Suprapubic skin (tissue), 4 donors: ENCODE data around the gene DLEU7. TPM values are rescaled to one million over a fixed set of nuclear protein-coding genes. Genes with fewer than 3 reads are reported as not detected.
A peak's percentile ranks its signal among the peaks of the same experiment; 100 is the strongest.

Source experiments
- DNase-seq, 2 donors: peaks; one replicate each; pipeline ENCODE4 v3.0.0-alpha.2; 2019; ENCODE audit warnings: low spot score in 2 of 2
- H3K27ac ChIP-seq: fragments of 200-600 bp; sonication (generic); one replicate; pipeline ENCODE4 v1.5.1; 2019
- H3K27me3 ChIP-seq: fragments of 200-600 bp; sonication (generic); one replicate; pipeline ENCODE4 v1.5.1; 2019
- H3K36me3 ChIP-seq: fragments of 200-600 bp; sonication (generic); one replicate; pipeline ENCODE4 v1.5.1; 2019
- H3K4me1 ChIP-seq: fragments of 200-600 bp; sonication (generic); one replicate; pipeline ENCODE4 v1.5.1; 2019
- H3K4me3 ChIP-seq: fragments of 200-600 bp; sonication (generic); one replicate; pipeline ENCODE4 v1.5.1; 2019; ENCODE audit warnings: mild to moderate bottlenecking
- H3K9me3 ChIP-seq: fragments of 200-600 bp; sonication (generic); one replicate; pipeline ENCODE4 v1.5.1; 2019
- EP300 ChIP-seq: sonication (generic); formaldehyde crosslinking; IDR thresholded peaks from one replicate; pipeline ENCODE4 v1.6.1; 2017; ENCODE audit warnings: antibody characterized with exemption
- POLR2A ChIP-seq, 2 donors: fragments of 450-650 bp; IDR thresholded peaks; one replicate each; pipeline ENCODE4 v1.6.1; 2017; ENCODE audit warnings: antibody characterized with exemption in 2 of 2, mild to moderate bottlenecking in 2 of 2, moderate library complexity in 2 of 2
- POLR2AphosphoS5 ChIP-seq, 3 donors: sonication (generic); formaldehyde crosslinking; IDR thresholded peaks; one replicate each; pipeline ENCODE4 v1.6.1; 2017; ENCODE audit warnings: antibody characterized with exemption in 3 of 3
- WGBS: methylation state at CpG from one replicate; pipeline ENCODE4 v1.1.5; 2018; 5-methylcytosine and 5-hydroxymethylcytosine counted together
- total RNA-seq, 4 donors: library from RNA; depleted of rRNA; stranded (reverse); fragments of >200 nt; gene quantifications; one replicate each; pipeline ENCODE4 v1.1.0, GENCODE V29; 2016
- TF ChIP-seq, protein P1 (sequence below), 2 donors: fragments of 200-600 bp in 1 of 2; fragments of 450-650 bp in 1 of 2; sonication (generic) in 1 of 2; IDR thresholded peaks; one replicate each; pipeline ENCODE4 v1.5.1; 2016 to 2019; ENCODE audit warnings: antibody characterized with exemption in 2 of 2, mild to moderate bottlenecking in 1 of 2, moderate library complexity in 1 of 2

Gene DLEU7
- total RNA-seq: not detected

DNA sequence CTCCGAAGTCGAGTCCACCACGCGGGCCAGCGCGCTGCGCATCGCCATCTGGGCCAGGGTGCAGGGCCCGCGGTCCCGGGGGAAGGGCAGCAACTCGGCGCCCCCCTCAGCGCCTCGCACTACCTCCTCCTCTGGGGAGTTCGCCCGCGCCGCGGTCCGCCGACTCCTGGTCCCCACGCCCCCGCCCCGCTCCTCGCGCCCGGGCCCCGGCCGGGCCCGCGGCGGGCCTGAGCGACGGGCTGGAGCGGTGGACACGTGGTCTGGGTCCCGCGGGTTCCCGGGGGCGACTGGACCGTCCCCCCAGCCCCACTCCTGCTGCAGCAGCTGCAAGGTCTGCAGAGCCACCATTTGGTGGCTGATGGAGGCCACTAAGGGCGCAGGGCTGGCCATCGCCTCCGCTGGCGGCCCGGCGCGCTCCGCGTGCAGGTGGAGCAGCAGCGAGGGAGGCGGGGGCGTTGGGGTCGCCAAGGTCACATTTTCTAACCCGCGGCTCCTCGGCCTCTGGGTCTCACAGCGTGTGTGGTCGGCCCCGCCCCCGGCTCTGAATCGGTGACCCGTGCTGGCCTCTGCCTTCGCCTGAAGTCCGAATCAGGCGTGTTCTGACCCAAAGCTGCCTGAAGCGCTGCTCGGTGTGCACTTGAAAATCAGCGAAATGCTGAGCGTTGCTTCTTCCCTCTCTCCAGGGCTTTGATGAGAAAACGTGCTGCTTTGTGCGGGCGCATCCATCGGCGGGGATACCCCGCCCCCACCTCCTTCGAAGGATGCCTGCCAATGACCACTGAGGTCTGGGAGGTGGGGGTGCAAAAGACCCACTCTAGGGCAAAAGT lies at the start of gene DLEU7:
TSS of gene DLEU7 (minus strand) at position 436 of the 827 bp plus-strand sequence. CDS start at position 390, 46 bp downstream.
- Histone ChIP-seq H3K27me3 (peaks cover 41% of the 10 kb centered on the region), H3K4me1 (peaks cover 12% of the 10 kb centered on the region), H3K4me3 (peak within 1 kb of the TSS; percentile 42), H3K9me3 (no peaks in the 10 kb centered on the region), H3K36me3 (no peaks in the 10 kb centered on the region), H3K27ac (no peak within 1 kb of the TSS)
- 29% methylated on average over 17 of the region's 78 CpGs for WGBS
- no peak for TF ChIP-seq POLR2A (IDR thresholded peaks at IDR 0.05)
- no peak for TF ChIP-seq POLR2AphosphoS5 (IDR thresholded peaks at IDR 0.05)
- TF ChIP-seq, protein P1, sequence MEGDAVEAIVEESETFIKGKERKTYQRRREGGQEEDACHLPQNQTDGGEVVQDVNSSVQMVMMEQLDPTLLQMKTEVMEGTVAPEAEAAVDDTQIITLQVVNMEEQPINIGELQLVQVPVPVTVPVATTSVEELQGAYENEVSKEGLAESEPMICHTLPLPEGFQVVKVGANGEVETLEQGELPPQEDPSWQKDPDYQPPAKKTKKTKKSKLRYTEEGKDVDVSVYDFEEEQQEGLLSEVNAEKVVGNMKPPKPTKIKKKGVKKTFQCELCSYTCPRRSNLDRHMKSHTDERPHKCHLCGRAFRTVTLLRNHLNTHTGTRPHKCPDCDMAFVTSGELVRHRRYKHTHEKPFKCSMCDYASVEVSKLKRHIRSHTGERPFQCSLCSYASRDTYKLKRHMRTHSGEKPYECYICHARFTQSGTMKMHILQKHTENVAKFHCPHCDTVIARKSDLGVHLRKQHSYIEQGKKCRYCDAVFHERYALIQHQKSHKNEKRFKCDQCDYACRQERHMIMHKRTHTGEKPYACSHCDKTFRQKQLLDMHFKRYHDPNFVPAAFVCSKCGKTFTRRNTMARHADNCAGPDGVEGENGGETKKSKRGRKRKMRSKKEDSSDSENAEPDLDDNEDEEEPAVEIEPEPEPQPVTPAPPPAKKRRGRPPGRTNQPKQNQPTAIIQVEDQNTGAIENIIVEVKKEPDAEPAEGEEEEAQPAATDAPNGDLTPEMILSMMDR (IDR thresholded peaks at IDR 0.05): no peak
- no peak for TF ChIP-seq EP300
- no peak for DNase-seq

DNA sequence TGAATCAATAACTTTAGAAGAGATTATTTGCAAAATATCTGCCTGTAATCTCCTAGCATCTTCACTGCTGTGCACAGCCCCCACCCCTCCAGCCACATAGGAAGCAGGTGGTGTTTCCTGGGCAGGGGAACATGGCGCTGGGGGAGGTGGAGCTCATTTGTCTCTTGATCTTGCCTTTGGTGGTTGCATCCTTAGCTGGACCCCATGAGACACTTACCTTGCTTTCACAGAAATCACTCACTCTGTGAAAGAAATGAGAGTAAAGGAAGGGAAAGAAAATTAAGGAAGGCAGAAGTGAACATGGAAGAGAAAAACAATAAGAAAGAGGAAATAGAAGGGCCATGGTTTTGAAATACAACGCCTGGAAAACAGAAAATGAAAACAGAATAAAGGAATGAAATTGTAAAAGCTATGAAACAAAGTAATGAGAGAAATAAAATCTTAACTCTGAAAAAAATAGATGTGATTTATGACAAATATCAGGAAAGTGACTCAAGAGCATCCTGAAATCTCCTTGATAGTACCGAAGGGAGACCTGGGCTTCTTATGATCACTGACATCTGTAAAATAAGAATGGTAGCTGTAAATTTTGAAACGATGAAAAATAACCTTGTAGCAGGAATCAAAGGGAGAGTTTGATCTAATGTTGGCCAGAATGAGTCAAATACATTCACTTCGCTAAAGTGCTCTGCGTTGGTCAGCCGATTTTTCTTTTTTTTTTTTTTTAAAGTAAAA lies 48.9 kb upstream of the DLEU7 start:
- WGBS: 67% methylated on average over 7 of the region's 7 CpGs
- H3K9me3 ChIP-seq: no peaks in the 10 kb centered on the region
- no peaks in the 10 kb centered on the region for H3K36me3 ChIP-seq
- no peak overlapping the region for H3K27ac ChIP-seq
- peaks cover 3% of the 10 kb centered on the region for H3K4me1 ChIP-seq
- no peak for TF ChIP-seq EP300
- no peak for TF ChIP-seq POLR2A (IDR thresholded peaks at IDR 0.05)
- no peak for TF ChIP-seq POLR2AphosphoS5 (IDR thresholded peaks at IDR 0.05)
- TF ChIP-seq, protein P1 (IDR thresholded peaks at IDR 0.05): no peak
- H3K27me3 ChIP-seq: no peaks in the 10 kb centered on the region
- DNase-seq: no peak
- no peak overlapping the region for H3K4me3 ChIP-seq

- Histone ChIP-seq H3K4me3 (no peak overlapping the region), H3K27me3 (no peaks in the 10 kb centered on the region)
- DNase-seq: no peak
Measured at GRCh38 chr13:50891206-50891605, 47.7 kb upstream of the DLEU7 start.

GRCh38 chr13:50889317-50889716 lies 45.8 kb upstream of the DLEU7 start:
- Histone ChIP-seq H3K27me3 (no peaks in the 10 kb centered on the region), H3K4me3 (no peak overlapping the region), H3K9me3 (no peaks in the 10 kb centered on the region), H3K36me3 (no peaks in the 10 kb centered on the region), H3K4me1 (peaks cover 3% of the 10 kb centered on the region), H3K27ac (no peak overlapping the region)
- TF ChIP-seq EP300: no peak
- TF ChIP-seq POLR2AphosphoS5 (IDR thresholded peaks at IDR 0.05): no peak
- no peak for TF ChIP-seq POLR2A (IDR thresholded peaks at IDR 0.05)
- TF ChIP-seq, protein P1 (IDR thresholded peaks at IDR 0.05): no peak
- WGBS: 84% methylated on average over 1 of the region's 1 CpG
- DNase-seq: no peak

More at GRCh38 chr13:50891206-50891605, 47.7 kb upstream of the DLEU7 start:
- Histone ChIP-seq H3K4me1 (peaks cover 3% of the 10 kb centered on the region), H3K27ac (no peak overlapping the region), H3K9me3 (no peaks in the 10 kb centered on the region), H3K36me3 (no peaks in the 10 kb centered on the region)
- TF ChIP-seq POLR2A (IDR thresholded peaks at IDR 0.05) (no peak), EP300 (no peak), POLR2AphosphoS5 (IDR thresholded peaks at IDR 0.05) (no peak)
- TF ChIP-seq, protein P1 (IDR thresholded peaks at IDR 0.05): no peak

- Histone ChIP-seq H3K4me1 (peaks cover 3% of the 10 kb centered on the region), H3K27me3 (no peaks in the 10 kb centered on the region)
- 92% methylated on average over 1 of the region's 1 CpG for WGBS
Measured at GRCh38 chr13:50888362-50888761, 44.9 kb upstream of the DLEU7 start.

More at GRCh38 chr13:50888362-50888761, 44.9 kb upstream of the DLEU7 start:
- Histone ChIP-seq H3K4me3 (no peak overlapping the region), H3K9me3 (no peaks in the 10 kb centered on the region), H3K27ac (no peak overlapping the region), H3K36me3 (no peaks in the 10 kb centered on the region)
- no peak for DNase-seq
- TF ChIP-seq POLR2A (IDR thresholded peaks at IDR 0.05) (no peak), EP300 (no peak), POLR2AphosphoS5 (IDR thresholded peaks at IDR 0.05) (no peak)
- TF ChIP-seq, protein P1 (IDR thresholded peaks at IDR 0.05): no peak
